ENCODE results near the gene MYOM1.
"Not testable (repeated sequence)": the region's sequence is repeated elsewhere in the genome, so short reads cannot be mapped to it uniquely, and the experiment has no call there.

Gene MYOM1

DNA sequence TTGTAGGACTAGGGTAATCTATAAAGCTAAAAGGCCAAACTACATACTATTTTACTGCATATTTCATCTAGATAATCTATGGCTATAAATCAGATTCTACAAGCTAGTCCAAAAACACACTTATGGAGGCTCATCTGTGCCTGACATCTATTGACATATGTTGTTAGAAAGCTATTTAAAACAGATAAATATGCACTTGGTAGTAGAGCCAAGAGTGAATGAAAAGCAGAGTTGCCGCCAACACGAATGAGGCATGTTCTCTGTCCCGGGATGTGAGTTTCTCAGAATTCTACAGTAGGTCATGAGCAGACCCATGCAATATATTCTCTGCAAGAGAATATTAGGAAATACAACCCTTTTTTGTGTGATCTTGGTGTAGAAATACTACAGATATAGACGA, 140.1 kb downstream of the MYOM1 start:
- no peak for TF ChIP-seq Cebpa-rat (IDR thresholded peaks at IDR 0.05)
- H4K20me1 ChIP-seq: no peaks in the 10 kb centered on the region
- no peak overlapping the region for H3K4me3 ChIP-seq
- no peaks in the 10 kb centered on the region for H3K4me1 ChIP-seq
- no peak overlapping the region for H3K27ac ChIP-seq
- no peak overlapping the region for H3K9ac ChIP-seq
- H3K4me2 ChIP-seq: no peak overlapping the region
- H3K36me3 ChIP-seq: no peaks in the 10 kb centered on the region
- no peaks in the 10 kb centered on the region for H3K9me3 ChIP-seq
- no peaks in the 10 kb centered on the region for H3K27me3 ChIP-seq

DNA sequence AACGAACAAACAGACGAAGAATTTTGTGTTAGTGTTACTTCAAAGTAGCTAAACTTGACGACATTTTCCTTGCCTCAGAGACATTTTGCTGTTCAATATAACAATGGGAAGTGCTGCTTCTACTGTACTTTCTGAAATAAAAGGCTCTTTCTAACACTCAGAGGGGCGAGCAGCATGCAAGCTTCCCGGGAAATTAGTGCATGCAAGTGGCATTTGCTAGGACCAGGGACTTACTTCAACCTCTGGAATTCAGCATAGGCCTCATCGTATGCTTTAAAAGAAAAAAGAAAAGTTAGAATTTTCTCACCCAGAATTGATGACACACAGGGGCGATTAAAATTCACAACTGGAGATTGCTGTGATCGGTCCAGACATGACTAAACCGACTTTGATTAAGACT, 144.3 kb downstream of the MYOM1 start:
- Histone ChIP-seq H3K27me3 (no peaks in the 10 kb centered on the region), H3K4me2 (no peak overlapping the region), H4K20me1 (no peaks in the 10 kb centered on the region), H3K27ac (no peak overlapping the region), H3K9ac (no peak overlapping the region), H3K4me1 (no peaks in the 10 kb centered on the region), H3K36me3 (no peaks in the 10 kb centered on the region), H3K9me3 (peaks cover 4% of the 10 kb centered on the region; the same call in 1 of the 2 replicates), H3K4me3 (no peak overlapping the region)
- no peak for TF ChIP-seq Cebpa-rat (IDR thresholded peaks at IDR 0.05)

DNA sequence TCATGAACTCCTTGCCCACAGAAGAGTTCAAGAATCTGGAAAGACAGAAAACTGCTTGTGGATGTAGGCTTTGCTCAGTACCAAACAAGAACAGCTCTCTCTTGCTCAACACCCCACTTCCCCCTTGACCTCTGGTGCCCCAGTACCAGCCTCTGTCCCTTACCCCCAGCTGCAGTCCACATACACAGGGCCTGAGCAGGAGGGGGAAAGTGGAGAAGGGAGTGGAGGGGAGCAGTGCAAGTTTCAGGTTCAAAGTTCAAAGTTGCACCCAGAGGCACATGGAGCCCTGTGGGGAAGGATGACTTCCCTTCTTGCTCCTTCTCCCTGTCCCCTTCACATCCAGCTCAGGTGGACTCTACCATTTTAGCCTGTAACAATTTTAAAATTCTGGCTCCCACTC, 145.7 kb downstream of the MYOM1 start:
- Histone ChIP-seq H3K4me2 (no peak overlapping the region), H3K27ac (no peak overlapping the region), H3K9me3 (peaks cover 4% of the 10 kb centered on the region; the same call in 1 of the 2 replicates), H4K20me1 (no peaks in the 10 kb centered on the region), H3K27me3 (no peaks in the 10 kb centered on the region), H3K4me3 (no peak overlapping the region), H3K4me1 (no peaks in the 10 kb centered on the region), H3K36me3 (no peaks in the 10 kb centered on the region), H3K9ac (no peak overlapping the region)
- TF ChIP-seq Cebpa-rat (IDR thresholded peaks at IDR 0.05): no peak

DNA sequence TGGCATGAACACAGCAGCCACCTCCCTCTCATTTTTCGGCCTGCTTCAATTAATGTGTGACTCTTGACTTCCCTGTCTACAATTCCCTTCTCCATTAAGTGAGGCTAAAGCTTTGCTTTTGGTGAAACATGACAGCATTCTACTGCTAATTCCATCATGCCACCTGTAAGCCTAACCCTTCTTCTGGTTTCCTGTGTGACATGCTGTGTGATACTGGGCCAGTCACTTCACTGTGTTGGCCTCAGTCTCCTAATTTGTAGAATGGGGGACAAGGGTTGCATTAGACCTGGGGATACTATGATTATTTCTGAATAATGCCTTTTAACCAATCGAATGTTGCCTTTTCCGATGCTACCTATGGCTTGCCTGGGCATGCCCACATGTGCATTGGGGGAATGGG, 146.4 kb downstream of the MYOM1 start:
- not testable (repeated sequence) for H4K20me1 ChIP-seq, H3K27me3 ChIP-seq, H3K4me3 ChIP-seq, H3K36me3 ChIP-seq, H3K4me1 ChIP-seq, H3K27ac ChIP-seq, H3K9ac ChIP-seq, H3K4me2 ChIP-seq, H3K9me3 ChIP-seq

DNA sequence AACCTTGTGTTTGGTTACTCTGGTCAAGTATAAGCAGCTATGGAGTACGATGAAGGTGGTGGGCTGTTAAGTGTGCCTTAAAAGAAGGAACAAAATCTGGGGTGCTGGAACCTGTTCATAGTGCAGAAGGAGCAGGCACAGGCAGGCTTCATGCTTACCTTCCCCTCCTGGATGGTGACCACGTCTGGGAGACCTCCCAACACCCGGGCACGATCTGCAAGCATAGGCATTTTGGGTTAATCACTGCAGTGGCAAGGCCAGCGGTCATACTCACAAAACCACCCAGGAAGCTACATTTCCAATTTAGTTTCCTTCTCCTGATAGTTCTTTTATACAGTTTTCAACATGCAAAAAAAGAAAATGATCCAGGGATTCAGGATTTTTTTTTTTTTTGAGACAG, 148.1 kb downstream of the MYOM1 start:
- no peak overlapping the region for H3K4me2 ChIP-seq
- no peak overlapping the region for H3K4me3 ChIP-seq
- TF ChIP-seq Cebpa-rat (IDR thresholded peaks at IDR 0.05): no peak

DNA sequence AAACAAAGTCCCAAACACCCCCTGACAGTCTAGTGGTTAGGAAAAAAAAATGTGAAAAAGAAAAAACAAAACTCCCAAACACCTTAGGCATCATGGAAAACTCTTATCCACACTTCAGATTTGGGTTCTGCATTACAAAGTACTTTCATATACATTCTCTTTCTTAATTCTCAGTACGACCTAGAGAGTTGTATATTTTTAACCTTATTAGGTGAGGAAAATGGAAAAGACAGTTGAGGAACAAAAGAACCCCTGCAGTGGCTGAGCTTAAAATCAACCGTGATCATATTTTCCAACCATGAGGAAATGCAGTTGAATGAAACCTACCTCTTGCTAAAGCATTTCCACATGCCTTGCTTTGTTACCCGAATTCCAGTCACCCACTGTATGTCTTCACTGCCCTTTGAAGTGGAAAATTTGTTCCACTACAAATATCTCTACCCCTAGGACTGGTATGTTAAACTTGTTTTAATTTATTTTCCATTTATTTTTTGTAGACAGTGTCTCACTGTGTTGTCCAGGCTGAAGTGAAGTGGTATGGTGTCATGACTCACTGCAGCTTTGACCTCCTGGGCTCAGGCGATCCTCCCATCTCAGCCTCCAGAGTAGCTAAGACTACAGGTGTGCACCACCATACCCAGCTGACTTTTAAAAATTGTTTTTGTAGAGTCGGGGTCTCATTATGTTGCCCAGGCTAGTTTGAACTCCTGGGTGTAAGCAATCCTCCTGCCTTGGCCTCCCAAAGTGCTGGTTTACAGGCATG, 149.9 kb downstream of the MYOM1 start:
- Histone ChIP-seq H3K4me1 (peaks cover 8% of the 10 kb centered on the region; the same call in 1 of the 2 replicates), H3K9ac (no peak overlapping the region), H3K27ac (no peak overlapping the region), H3K36me3 (no peaks in the 10 kb centered on the region), H3K9me3 (peaks cover 4% of the 10 kb centered on the region; the same call in 1 of the 2 replicates), H3K27me3 (no peaks in the 10 kb centered on the region), H4K20me1 (no peaks in the 10 kb centered on the region), H3K4me3 (no peak overlapping the region), H3K4me2 (no peak overlapping the region)
- no peak for TF ChIP-seq Cebpa-rat (IDR thresholded peaks at IDR 0.05)

More for the DNA sequence above, 148.1 kb downstream of the MYOM1 start:
- peaks cover 4% of the 10 kb centered on the region; the same call in 1 of the 2 replicates for H3K9me3 ChIP-seq
- no peak overlapping the region for H3K27ac ChIP-seq
- no peaks in the 10 kb centered on the region for H4K20me1 ChIP-seq
- H3K4me1 ChIP-seq: peaks cover 8% of the 10 kb centered on the region; the same call in 1 of the 2 replicates
- H3K9ac ChIP-seq: no peak overlapping the region
- H3K27me3 ChIP-seq: no peaks in the 10 kb centered on the region
- H3K36me3 ChIP-seq: no peaks in the 10 kb centered on the region

DNA sequence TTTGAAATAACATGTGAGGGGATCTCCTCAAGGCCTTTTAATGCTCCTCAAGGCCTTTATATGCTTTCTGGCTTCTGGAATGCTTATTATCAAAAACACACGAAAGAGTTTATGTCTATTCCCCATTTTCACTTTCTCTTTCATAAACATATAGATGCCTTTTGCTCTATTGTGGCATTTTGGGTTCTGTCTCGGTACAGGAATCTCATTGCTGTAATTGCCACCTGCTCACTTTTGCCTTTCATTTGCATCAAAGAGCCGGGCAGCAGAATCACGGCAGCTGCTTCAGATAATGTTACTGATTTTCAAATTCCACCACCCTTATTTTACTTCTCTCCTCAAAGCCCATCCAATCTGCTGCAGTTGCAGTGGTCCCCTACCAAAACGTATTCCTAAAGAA, 152.0 kb downstream of the MYOM1 start:
- H3K27ac ChIP-seq: no peak overlapping the region
- no peak for TF ChIP-seq Cebpa-rat (IDR thresholded peaks at IDR 0.05)
- H3K4me2 ChIP-seq: peak overlapping the region; percentile 57

DNA sequence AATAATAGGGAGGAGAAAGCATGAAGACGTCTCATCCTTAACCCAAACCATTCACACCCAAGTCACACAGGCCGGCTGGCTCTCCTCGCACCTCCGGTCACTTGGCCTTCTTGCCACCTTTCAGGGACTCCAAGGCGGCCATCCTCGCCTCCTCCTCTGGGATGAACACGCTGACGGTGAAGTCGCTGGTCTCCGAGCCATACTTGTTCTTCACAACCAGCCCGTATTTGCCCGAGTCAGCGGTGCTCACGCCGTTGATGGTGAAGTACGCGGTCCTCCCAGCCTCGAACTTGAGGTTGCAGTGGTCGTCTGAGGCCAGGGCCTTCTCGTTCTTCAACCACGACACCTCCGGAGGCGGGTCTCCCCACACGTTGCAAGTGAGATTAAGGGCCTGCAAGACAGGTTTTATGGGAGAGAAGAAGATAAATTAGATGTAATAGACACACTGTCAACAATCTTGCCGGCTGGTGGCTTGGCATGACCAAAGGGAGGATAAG, 152.6 kb downstream of the MYOM1 start:
- peak overlapping the region; percentile 57 for H3K4me2 ChIP-seq

More for the DNA sequence above, 152.0 kb downstream of the MYOM1 start:
- Histone ChIP-seq H3K9ac (0 out of 2 replicates have a peak overlapping the region, but pooled peaks have one; percentile 29), H3K4me3 (no peak overlapping the region), H3K4me1 (peaks cover 15% of the 10 kb centered on the region), H3K27me3 (no peaks in the 10 kb centered on the region), H4K20me1 (no peaks in the 10 kb centered on the region), H3K9me3 (no peaks in the 10 kb centered on the region), H3K36me3 (no peaks in the 10 kb centered on the region)

DNA sequence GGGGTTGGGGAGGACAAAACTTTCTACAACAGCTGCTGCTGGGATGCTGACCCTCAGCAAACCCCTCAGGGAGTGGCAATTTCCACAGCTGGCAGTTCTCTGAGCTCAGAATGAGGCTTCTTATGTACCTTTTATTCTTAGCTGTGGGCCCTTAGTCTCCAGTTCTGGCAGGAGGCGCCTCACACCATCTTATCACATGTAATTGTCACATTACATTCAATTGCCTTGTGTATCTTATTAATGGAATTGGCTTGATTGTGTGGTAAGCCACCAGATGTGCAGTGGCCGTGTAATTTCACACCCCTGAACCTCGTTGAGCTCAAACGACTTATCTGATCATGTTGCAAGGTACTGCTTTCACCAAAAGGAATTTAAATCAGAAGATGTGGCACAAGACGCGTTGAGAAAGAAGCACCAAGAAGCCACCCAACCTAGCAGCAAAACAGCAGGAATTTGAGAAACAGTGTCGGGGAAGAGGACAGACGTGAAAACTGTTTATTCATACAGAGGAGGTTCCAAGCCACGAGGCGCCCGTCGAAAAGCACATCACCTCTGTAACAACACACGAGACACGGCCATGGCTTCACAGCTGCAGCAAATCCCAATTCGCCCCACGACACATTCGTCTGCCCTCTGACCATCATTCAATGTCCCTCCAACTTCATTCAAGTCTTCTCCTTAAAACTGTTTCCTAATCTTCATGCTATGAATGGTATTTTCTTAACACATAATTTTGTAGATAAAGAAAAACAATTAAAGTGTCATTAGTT, 153.2 kb downstream of the MYOM1 start:
- no peak overlapping the region for H3K27ac ChIP-seq
- H3K36me3 ChIP-seq: no peaks in the 10 kb centered on the region
- no peaks in the 10 kb centered on the region for H4K20me1 ChIP-seq
- H3K9ac ChIP-seq: no peak overlapping the region
- H3K9me3 ChIP-seq: no peaks in the 10 kb centered on the region
- TF ChIP-seq Cebpa-rat (IDR thresholded peaks at IDR 0.05): no peak
- H3K4me3 ChIP-seq: no peak overlapping the region
- no peaks in the 10 kb centered on the region for H3K27me3 ChIP-seq
- peaks cover 27% of the 10 kb centered on the region for H3K4me1 ChIP-seq
- no peak overlapping the region for H3K4me2 ChIP-seq

More for the DNA sequence above, 152.6 kb downstream of the MYOM1 start:
- Histone ChIP-seq H3K9me3 (no peaks in the 10 kb centered on the region), H3K27ac (no peak overlapping the region), H3K4me3 (no peak overlapping the region), H3K4me1 (peaks cover 20% of the 10 kb centered on the region), H3K27me3 (no peaks in the 10 kb centered on the region), H4K20me1 (no peaks in the 10 kb centered on the region), H3K9ac (0 out of 2 replicates have a peak overlapping the region, but pooled peaks have one; percentile 29), H3K36me3 (no peaks in the 10 kb centered on the region)
- TF ChIP-seq Cebpa-rat (IDR thresholded peaks at IDR 0.05): no peak

DNA sequence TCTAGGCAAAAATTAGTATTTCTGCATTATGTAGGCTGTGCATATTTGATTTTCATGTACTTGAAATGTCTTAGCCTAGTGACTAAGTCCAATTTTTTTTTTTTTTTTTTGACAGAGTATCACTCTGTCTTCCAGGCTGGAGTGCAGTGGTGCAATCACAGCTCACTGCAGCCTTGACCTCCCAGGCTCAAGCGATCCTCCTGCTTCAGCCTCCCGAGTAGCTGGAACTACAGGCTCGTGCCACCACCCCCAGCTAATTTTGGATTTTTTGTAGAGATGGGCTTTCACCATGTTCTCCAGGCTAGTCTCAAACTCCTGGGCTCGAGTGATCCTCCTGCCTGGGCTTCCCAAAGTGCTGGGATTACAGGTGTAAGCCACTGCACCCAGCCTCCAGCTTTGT, 156.0 kb downstream of the MYOM1 start:
- not testable (repeated sequence) for H3K9ac ChIP-seq, H4K20me1 ChIP-seq, H3K4me3 ChIP-seq, H3K9me3 ChIP-seq, H3K27me3 ChIP-seq, H3K27ac ChIP-seq, H3K4me2 ChIP-seq, H3K36me3 ChIP-seq
- H3K4me1 ChIP-seq: peaks cover 55% of the 10 kb centered on the region
